ENCODE measurements around the gene RPL10A. TPM values are rescaled to one million over a fixed set of nuclear protein-coding genes. Genes with fewer than 3 reads are reported as not detected.

Gene RPL10A
- total and polyA plus RNA-seq, 2 of the 13 experiments (the other 11 are each of a cell fraction or from before 2014, with no cell fraction given): 1,854 to 2,726 TPM

GRCh38 chr6:35452183-35453090 is 15.8 kb upstream of the RPL10A start, which contains the start of gene FANCE (continued):
- 0 out of 2 replicates have a peak, but pooled peaks have one; percentile 44 for TF ChIP-seq ZNF790 (CRISPR knock-in tag; IDR thresholded peaks at IDR 0.05; ENCODE audit: borderline replicate concordance)
- TF ChIP-seq NFE2 (CRISPR knock-in tag; IDR thresholded peaks at IDR 0.05): no peak
- peak; percentile 31 to 68; a peak in 3 of 4 replicates for TF ChIP-seq POLR2A (IDR thresholded peaks at IDR 0.05; ENCODE audit: insufficient read depth in 1 of 2, low read depth in 2 of 2, low read length in 2 of 2)
- peak; percentile 18 for TF ChIP-seq GATAD2A (CRISPR knock-in tag; IDR thresholded peaks at IDR 0.05)
- TF ChIP-seq YEATS2 (CRISPR knock-in tag; IDR thresholded peaks at IDR 0.05; ENCODE audit: borderline replicate concordance): peak; percentile 83; the same call in 1 of the 2 replicates
- no peak for TF ChIP-seq GTF2F1 (IDR thresholded peaks at IDR 0.05; ENCODE audit: low read length)
- peak; percentile 78; the same call in 1 of the 2 replicates for TF ChIP-seq DMAP1 (CRISPR knock-in tag; IDR thresholded peaks at IDR 0.05)
- TF ChIP-seq FOXA3 (CRISPR knock-in tag; IDR thresholded peaks at IDR 0.05): 0 out of 2 replicates have a peak, but pooled peaks have one; percentile 40
- peak; percentile 93 for TF ChIP-seq ZSCAN5A (CRISPR knock-in tag; IDR thresholded peaks at IDR 0.05; ENCODE audit: borderline replicate concordance)
- no peak for TF ChIP-seq PHB2 (IDR thresholded peaks at IDR 0.05; ENCODE audit: partially characterized antibody)
- TF ChIP-seq AKAP8 (CRISPR knock-in tag; IDR thresholded peaks at IDR 0.05): peak; percentile 76; the same call in 1 of the 2 replicates
- no peak for TF ChIP-seq ATAD3A (CRISPR knock-in tag; IDR thresholded peaks at IDR 0.05)
- peak; percentile 64 for TF ChIP-seq TBX2 (CRISPR knock-in tag; IDR thresholded peaks at IDR 0.05; ENCODE audit: borderline replicate concordance)
- peak; percentile 34 for TF ChIP-seq ZNF781 (CRISPR knock-in tag; IDR thresholded peaks at IDR 0.05; ENCODE audit: borderline replicate concordance, not compliant biosample characterization)
- peak; percentile 58; the same call in 1 of the 2 replicates for TF ChIP-seq ZNF446 (CRISPR knock-in tag; IDR thresholded peaks at IDR 0.05)
- no peak for TF ChIP-seq ZNF646 (CRISPR knock-in tag; IDR thresholded peaks at IDR 0.05)
- TF ChIP-seq ZNF550 (CRISPR knock-in tag; IDR thresholded peaks at IDR 0.05; ENCODE audit: borderline replicate concordance): no peak
- TF ChIP-seq RBAK (CRISPR knock-in tag; IDR thresholded peaks at IDR 0.05): no peak
- TF ChIP-seq ZMYM4 (CRISPR knock-in tag; IDR thresholded peaks at IDR 0.05): peak; percentile 72; the same call in 1 of the 2 replicates
- TF ChIP-seq RBFOX2 (IDR thresholded peaks at IDR 0.05; ENCODE audit: low read depth, low read length): peak; percentile 82
- peak; percentile 49; the same call in 1 of the 2 replicates for TF ChIP-seq ZNF331 (CRISPR knock-in tag; IDR thresholded peaks at IDR 0.05)
- TF ChIP-seq NPAS2 (CRISPR knock-in tag; IDR thresholded peaks at IDR 0.05; ENCODE audit: borderline replicate concordance): no peak
- peak; percentile 82; the same call in 2 of the 3 replicates for TF ChIP-seq MXI1 (IDR thresholded peaks at IDR 0.05; ENCODE audit: borderline replicate concordance, low read depth, low read length)
- no peak; the same call in 1 of the 2 replicates for TF ChIP-seq DNMT1 (CRISPR knock-in tag; IDR thresholded peaks at IDR 0.05)
